Measurements from ENCODE around the gene SEC14L3.

- TF ChIP-seq, protein P1, sequence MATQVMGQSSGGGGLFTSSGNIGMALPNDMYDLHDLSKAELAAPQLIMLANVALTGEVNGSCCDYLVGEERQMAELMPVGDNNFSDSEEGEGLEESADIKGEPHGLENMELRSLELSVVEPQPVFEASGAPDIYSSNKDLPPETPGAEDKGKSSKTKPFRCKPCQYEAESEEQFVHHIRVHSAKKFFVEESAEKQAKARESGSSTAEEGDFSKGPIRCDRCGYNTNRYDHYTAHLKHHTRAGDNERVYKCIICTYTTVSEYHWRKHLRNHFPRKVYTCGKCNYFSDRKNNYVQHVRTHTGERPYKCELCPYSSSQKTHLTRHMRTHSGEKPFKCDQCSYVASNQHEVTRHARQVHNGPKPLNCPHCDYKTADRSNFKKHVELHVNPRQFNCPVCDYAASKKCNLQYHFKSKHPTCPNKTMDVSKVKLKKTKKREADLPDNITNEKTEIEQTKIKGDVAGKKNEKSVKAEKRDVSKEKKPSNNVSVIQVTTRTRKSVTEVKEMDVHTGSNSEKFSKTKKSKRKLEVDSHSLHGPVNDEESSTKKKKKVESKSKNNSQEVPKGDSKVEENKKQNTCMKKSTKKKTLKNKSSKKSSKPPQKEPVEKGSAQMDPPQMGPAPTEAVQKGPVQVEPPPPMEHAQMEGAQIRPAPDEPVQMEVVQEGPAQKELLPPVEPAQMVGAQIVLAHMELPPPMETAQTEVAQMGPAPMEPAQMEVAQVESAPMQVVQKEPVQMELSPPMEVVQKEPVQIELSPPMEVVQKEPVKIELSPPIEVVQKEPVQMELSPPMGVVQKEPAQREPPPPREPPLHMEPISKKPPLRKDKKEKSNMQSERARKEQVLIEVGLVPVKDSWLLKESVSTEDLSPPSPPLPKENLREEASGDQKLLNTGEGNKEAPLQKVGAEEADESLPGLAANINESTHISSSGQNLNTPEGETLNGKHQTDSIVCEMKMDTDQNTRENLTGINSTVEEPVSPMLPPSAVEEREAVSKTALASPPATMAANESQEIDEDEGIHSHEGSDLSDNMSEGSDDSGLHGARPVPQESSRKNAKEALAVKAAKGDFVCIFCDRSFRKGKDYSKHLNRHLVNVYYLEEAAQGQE (IDR thresholded peaks at IDR 0.05; ENCODE audit: low read depth, low read length) = no peak
- TF ChIP-seq YY1 (IDR thresholded peaks at IDR 0.05; ENCODE audit: low read depth) (no peak), USF2 (IDR thresholded peaks at IDR 0.05; ENCODE audit: borderline replicate concordance, low read depth, low read length) (no peak), POLR2AphosphoS5 (IDR thresholded peaks at IDR 0.05; ENCODE audit: low read depth, low read length) (no peak), NRF1 (IDR thresholded peaks at IDR 0.05; ENCODE audit: low read depth, low read length) (no peak), EP300 (IDR thresholded peaks at IDR 0.05; ENCODE audit: borderline replicate concordance in 1 of 2, low read depth in 1 of 2, low read length in 1 of 2) (no peak), GABPA (IDR thresholded peaks at IDR 0.05; ENCODE audit: low read depth) (no peak), JUND (IDR thresholded peaks at IDR 0.05) (no peak), FOXM1 (IDR thresholded peaks at IDR 0.05; ENCODE audit: low read depth) (no peak), MXI1 (IDR thresholded peaks at IDR 0.05; ENCODE audit: low read depth, low read length) (no peak)
- TF ChIP-seq, protein P2, sequence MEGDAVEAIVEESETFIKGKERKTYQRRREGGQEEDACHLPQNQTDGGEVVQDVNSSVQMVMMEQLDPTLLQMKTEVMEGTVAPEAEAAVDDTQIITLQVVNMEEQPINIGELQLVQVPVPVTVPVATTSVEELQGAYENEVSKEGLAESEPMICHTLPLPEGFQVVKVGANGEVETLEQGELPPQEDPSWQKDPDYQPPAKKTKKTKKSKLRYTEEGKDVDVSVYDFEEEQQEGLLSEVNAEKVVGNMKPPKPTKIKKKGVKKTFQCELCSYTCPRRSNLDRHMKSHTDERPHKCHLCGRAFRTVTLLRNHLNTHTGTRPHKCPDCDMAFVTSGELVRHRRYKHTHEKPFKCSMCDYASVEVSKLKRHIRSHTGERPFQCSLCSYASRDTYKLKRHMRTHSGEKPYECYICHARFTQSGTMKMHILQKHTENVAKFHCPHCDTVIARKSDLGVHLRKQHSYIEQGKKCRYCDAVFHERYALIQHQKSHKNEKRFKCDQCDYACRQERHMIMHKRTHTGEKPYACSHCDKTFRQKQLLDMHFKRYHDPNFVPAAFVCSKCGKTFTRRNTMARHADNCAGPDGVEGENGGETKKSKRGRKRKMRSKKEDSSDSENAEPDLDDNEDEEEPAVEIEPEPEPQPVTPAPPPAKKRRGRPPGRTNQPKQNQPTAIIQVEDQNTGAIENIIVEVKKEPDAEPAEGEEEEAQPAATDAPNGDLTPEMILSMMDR (IDR thresholded peaks at IDR 0.05) = no peak
- TF ChIP-seq, protein P3, sequence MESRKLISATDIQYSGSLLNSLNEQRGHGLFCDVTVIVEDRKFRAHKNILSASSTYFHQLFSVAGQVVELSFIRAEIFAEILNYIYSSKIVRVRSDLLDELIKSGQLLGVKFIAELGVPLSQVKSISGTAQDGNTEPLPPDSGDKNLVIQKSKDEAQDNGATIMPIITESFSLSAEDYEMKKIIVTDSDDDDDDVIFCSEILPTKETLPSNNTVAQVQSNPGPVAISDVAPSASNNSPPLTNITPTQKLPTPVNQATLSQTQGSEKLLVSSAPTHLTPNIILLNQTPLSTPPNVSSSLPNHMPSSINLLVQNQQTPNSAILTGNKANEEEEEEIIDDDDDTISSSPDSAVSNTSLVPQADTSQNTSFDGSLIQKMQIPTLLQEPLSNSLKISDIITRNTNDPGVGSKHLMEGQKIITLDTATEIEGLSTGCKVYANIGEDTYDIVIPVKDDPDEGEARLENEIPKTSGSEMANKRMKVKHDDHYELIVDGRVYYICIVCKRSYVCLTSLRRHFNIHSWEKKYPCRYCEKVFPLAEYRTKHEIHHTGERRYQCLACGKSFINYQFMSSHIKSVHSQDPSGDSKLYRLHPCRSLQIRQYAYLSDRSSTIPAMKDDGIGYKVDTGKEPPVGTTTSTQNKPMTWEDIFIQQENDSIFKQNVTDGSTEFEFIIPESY (IDR thresholded peaks at IDR 0.05; ENCODE audit: borderline replicate concordance, low read depth) = no peak
Observed at GRCh38 chr22:30497466-30498150, 25.8 kb upstream of the SEC14L3 start.

All from SK-N-SH (cell line).